ENCODE measurements around the gene CHD9NB. TPM values are rescaled to one million over a fixed set of nuclear protein-coding genes. Genes with fewer than 3 reads are reported as not detected.

Gene CHD9NB
- total and polyA plus RNA-seq, 2 experiments from 2014 or later: 0.81 to 2.3 TPM

GRCh38 chr16:53031323-53031942, 21.3 kb downstream of the CHD9NB start:
- no peaks in the 10 kb centered on the region for H3K9me3 ChIP-seq (ENCODE audit: low read depth)
- TF ChIP-seq CTCF (IDR thresholded peaks at IDR 0.05; ENCODE audit: poor library complexity): no peak
- TF ChIP-seq EZH2 (IDR thresholded peaks at IDR 0.05; ENCODE audit: borderline replicate concordance): no peak
- TF ChIP-seq EZH2phosphoT487 (IDR thresholded peaks at IDR 0.05; ENCODE audit: low read depth, severe bottlenecking, unreplicated experiment): no peak
- H3K79me2 ChIP-seq: no peaks in the 10 kb centered on the region
- H3K27ac ChIP-seq: no peak overlapping the region
- H4K20me1 ChIP-seq (ENCODE audit: insufficient read depth, poor library complexity, severe bottlenecking): no peaks in the 10 kb centered on the region
- no peaks in the 10 kb centered on the region for H3K36me3 ChIP-seq (replicated peaks; ENCODE audit: insufficient read depth, low read depth)
- no peaks in the 10 kb centered on the region for H3K27me3 ChIP-seq
- DNase-seq (ENCODE audit: low spot score): no peak
- no peak overlapping the region for H3K4me3 ChIP-seq
- no peak overlapping the region for H3K4me2 ChIP-seq
- WGBS (ENCODE audit: low lambda C conversion rate, missing lambda C conversion rate): 55% methylated on average over 2 of the region's 2 CpGs
- no peak overlapping the region for H2AFZ ChIP-seq
- no peaks in the 10 kb centered on the region for H3K9me2 ChIP-seq (replicated peaks; ENCODE audit: insufficient read depth)
- H3K4me1 ChIP-seq (ENCODE audit: insufficient read depth): peaks cover 6% of the 10 kb centered on the region

- no peaks in the 10 kb centered on the region for H3K36me3 ChIP-seq (replicated peaks; ENCODE audit: insufficient read depth, low read depth)
- H3K9me3 ChIP-seq (ENCODE audit: low read depth): no peaks in the 10 kb centered on the region
- H3K4me2 ChIP-seq: no peak overlapping the region
- TF ChIP-seq EZH2 (IDR thresholded peaks at IDR 0.05; ENCODE audit: borderline replicate concordance) (no peak), CTCF (IDR thresholded peaks at IDR 0.05; ENCODE audit: poor library complexity) (no peak), EZH2phosphoT487 (IDR thresholded peaks at IDR 0.05; ENCODE audit: low read depth, severe bottlenecking, unreplicated experiment) (no peak)
- H2AFZ ChIP-seq: no peak overlapping the region
- no peak for DNase-seq (ENCODE audit: low spot score)
- H4K20me1 ChIP-seq (ENCODE audit: insufficient read depth, poor library complexity, severe bottlenecking): no peaks in the 10 kb centered on the region
- H3K4me1 ChIP-seq (ENCODE audit: insufficient read depth): peaks cover 6% of the 10 kb centered on the region
- no peak overlapping the region for H3K4me3 ChIP-seq
- H3K27me3 ChIP-seq: no peaks in the 10 kb centered on the region
- H3K9me2 ChIP-seq (replicated peaks; ENCODE audit: insufficient read depth): no peaks in the 10 kb centered on the region
- no peak overlapping the region for H3K27ac ChIP-seq
- no peaks in the 10 kb centered on the region for H3K79me2 ChIP-seq
- 76% methylated on average over 3 of the region's 3 CpGs for WGBS (ENCODE audit: low lambda C conversion rate, missing lambda C conversion rate)
These were observed 22.7 kb downstream of the CHD9NB start for GRCh38 chr16:53029971-53030370.

GRCh38 chr16:53024045-53024444, 28.7 kb downstream of the CHD9NB start:
- H3K4me1 ChIP-seq (ENCODE audit: insufficient read depth): no peaks in the 10 kb centered on the region
- no peak for DNase-seq (ENCODE audit: low spot score)
- H2AFZ ChIP-seq: no peak overlapping the region
- no peaks in the 10 kb centered on the region for H3K79me2 ChIP-seq
- 93% methylated on average over 4 of the region's 4 CpGs for WGBS (ENCODE audit: low lambda C conversion rate, missing lambda C conversion rate)
- no peaks in the 10 kb centered on the region for H3K9me3 ChIP-seq (ENCODE audit: low read depth)
- no peaks in the 10 kb centered on the region for H4K20me1 ChIP-seq (ENCODE audit: insufficient read depth, poor library complexity, severe bottlenecking)
- no peak overlapping the region for H3K27ac ChIP-seq
- TF ChIP-seq CTCF (IDR thresholded peaks at IDR 0.05; ENCODE audit: poor library complexity) (no peak), EZH2 (IDR thresholded peaks at IDR 0.05; ENCODE audit: borderline replicate concordance) (no peak), EZH2phosphoT487 (IDR thresholded peaks at IDR 0.05; ENCODE audit: low read depth, severe bottlenecking, unreplicated experiment) (no peak)
- no peaks in the 10 kb centered on the region for H3K36me3 ChIP-seq (replicated peaks; ENCODE audit: insufficient read depth, low read depth)
- no peak overlapping the region for H3K4me3 ChIP-seq
- H3K4me2 ChIP-seq: no peak overlapping the region
- no peaks in the 10 kb centered on the region for H3K27me3 ChIP-seq
- H3K9me2 ChIP-seq (replicated peaks; ENCODE audit: insufficient read depth): no peaks in the 10 kb centered on the region
